IgD-negative memory B cell (primary cell): ENCODE measurements around the gene IL36G. TPM values are rescaled to one million over a fixed set of nuclear protein-coding genes. Genes with fewer than 3 reads are reported as not detected.
A peak's percentile ranks its signal among the peaks of the same experiment; 100 is the strongest.

Source experiments
- H3K27ac Mint-ChIP-seq, 3 donors: one replicate each; pipeline ENCODE4 v1.8.0; 2020 to 2022; ENCODE audit warnings: mild to moderate bottlenecking in 3 of 3, mixed read lengths in 3 of 3, moderate library complexity in 1 of 3
- H3K27me3 Mint-ChIP-seq: one replicate; pipeline ENCODE4 v1.8.0; 2021; ENCODE audit warnings: mixed read lengths
- H3K36me3 Mint-ChIP-seq: one replicate; pipeline ENCODE4 v1.8.0; 2020; ENCODE audit warnings: mild to moderate bottlenecking, mixed read lengths
- H3K4me1 Mint-ChIP-seq, 3 donors: one replicate each; pipeline ENCODE4 v1.8.0; 2020 to 2022; ENCODE audit warnings: mixed read lengths in 3 of 3, mild to moderate bottlenecking in 1 of 3
- H3K4me3 Mint-ChIP-seq, 4 donors: one replicate each; pipeline ENCODE4 v1.8.0; 2020 to 2022; ENCODE audit warnings: mild to moderate bottlenecking in 4 of 4, mixed read lengths in 4 of 4, moderate library complexity in 3 of 4
- H3K9me3 Mint-ChIP-seq, 3 donors: one replicate each; pipeline ENCODE4 v1.8.0; 2020 to 2021; ENCODE audit warnings: mixed read lengths in 3 of 3, mild to moderate bottlenecking in 1 of 3
- polyA plus RNA-seq: library from polyadenylated mRNA; unstranded; fragments of 300-500 nt; fragmentation: Illumina TruSeq; gene quantifications from one replicate; pipeline ENCODE4 v1.2.3, GENCODE V29; 2021

The IL36G gene
- polyA plus RNA-seq, 1 donor from 2014 or later = not detected

DNA sequence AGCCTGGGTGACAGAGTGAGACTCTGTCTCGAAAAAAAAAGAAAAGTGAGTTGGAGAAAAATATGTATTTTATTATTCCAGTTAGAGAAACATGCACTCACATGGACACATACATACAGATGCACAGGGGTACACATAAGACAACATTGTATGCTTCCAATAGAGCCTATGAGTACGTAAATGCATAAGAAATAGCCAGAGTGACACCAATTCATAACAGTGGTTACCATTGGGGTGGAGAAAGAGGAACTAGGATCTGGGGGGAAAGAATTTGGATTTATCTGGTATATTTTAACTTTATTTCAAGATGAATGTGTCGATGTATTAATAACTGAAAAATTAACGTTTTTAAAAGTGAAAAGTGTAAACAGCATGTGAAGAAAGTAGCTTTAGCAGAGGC lies 43.5 kb downstream of the IL36G start:
- Mint-ChIP-seq H3K27me3 (peaks cover 39% of the 10 kb centered on the region), H3K4me3 (no peak overlapping the region), H3K9me3 (peaks cover 0 to 14% (median 10%) of the 10 kb centered on the region in 3 donors), H3K27ac (peak overlapping the region in 1 of 3 donors; percentile 2), H3K36me3 (no peaks in the 10 kb centered on the region), H3K4me1 (peaks cover 0 to 7% (median 4%) of the 10 kb centered on the region in 3 donors)

DNA sequence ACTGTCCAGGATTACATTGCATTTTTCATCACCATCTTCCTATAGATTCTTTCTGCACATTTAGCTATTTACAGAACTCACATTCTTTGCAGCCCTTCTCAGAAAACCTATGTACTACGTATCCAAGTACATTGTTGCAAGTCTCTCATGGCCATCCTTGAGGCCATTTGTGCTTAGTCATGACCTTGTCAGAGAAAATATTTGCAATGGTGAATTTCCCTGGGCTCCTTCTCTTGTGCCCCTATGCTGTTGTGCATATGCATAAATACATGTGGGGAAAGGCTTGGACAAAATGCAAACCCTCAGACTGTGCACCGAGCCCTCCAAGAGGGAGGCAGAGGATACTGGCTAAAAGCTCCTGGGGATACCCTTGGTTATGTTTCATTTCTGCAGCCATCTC lies 47.0 kb downstream of the IL36G start:
- peaks cover 0 to 7% (median 4%) of the 10 kb centered on the region in 3 donors for H3K4me1 Mint-ChIP-seq
- H3K36me3 Mint-ChIP-seq = no peaks in the 10 kb centered on the region
- no peak overlapping the region for H3K4me3 Mint-ChIP-seq
- no peak overlapping the region for H3K27ac Mint-ChIP-seq
- H3K9me3 Mint-ChIP-seq = peaks cover 0 to 2% (median 0%) of the 10 kb centered on the region in 3 donors
- peaks cover 34% of the 10 kb centered on the region for H3K27me3 Mint-ChIP-seq

GRCh38 chr2:113025737-113026136 lies 47.9 kb downstream of the IL36G start:
- Mint-ChIP-seq H3K27me3 (peaks cover 38% of the 10 kb centered on the region), H3K27ac (no peak overlapping the region), H3K4me3 (no peak overlapping the region), H3K36me3 (no peaks in the 10 kb centered on the region), H3K9me3 (peaks cover 0 to 2% (median 0%) of the 10 kb centered on the region in 3 donors), H3K4me1 (peaks cover 0 to 7% (median 4%) of the 10 kb centered on the region in 3 donors)

DNA sequence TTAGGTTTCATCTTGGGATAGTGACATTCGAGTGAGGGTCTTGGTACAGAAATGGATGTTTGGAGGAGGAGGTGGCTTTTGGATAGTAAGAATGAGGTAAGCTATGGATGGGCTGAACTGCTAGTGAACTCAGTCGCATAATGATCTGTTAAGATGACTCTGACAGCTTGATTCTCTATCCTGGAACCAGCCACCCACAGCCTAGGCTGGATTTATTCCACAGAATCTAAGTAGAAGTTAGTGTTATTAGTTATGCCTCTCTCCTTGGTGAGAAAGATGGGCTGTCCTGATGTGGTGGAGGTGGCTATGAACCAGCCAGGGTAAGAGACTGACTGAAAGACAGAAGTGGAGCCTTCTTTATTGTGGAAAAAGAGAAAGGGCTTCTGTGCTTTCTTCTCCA lies 49.9 kb downstream of the IL36G start:
- H3K36me3 Mint-ChIP-seq = no peaks in the 10 kb centered on the region
- no peak overlapping the region for H3K4me3 Mint-ChIP-seq
- H3K4me1 Mint-ChIP-seq = peaks cover 0 to 7% (median 4%) of the 10 kb centered on the region in 3 donors
- peaks cover 38% of the 10 kb centered on the region for H3K27me3 Mint-ChIP-seq
- H3K27ac Mint-ChIP-seq = no peak overlapping the region
- H3K9me3 Mint-ChIP-seq = peaks cover 0 to 2% (median 0%) of the 10 kb centered on the region in 3 donors

DNA sequence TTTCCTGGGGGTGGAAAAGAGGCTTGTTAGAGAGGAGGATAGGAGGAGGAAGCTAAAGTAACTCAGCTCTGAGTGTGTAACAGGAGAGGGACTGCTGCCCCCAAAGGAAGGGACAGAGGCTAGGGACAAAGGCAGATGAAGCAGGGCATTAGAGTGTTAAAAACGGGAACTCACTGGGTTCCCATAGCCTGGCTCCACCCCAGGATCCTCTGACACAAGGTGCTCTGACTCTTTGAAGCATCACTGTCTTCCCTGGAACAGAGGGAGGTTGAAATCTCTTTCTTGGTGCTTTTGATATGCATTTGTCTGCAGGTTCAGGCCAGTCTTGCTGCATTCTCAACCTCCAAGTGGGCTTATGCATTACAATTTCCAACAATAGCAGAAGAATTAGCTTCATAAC lies 50.3 kb downstream of the IL36G start:
- Mint-ChIP-seq H3K27ac (no peak overlapping the region), H3K27me3 (peaks cover 38% of the 10 kb centered on the region), H3K4me3 (no peak overlapping the region), H3K4me1 (peaks cover 0 to 7% (median 4%) of the 10 kb centered on the region in 3 donors), H3K36me3 (no peaks in the 10 kb centered on the region), H3K9me3 (peaks cover 0 to 2% (median 0%) of the 10 kb centered on the region in 3 donors)

DNA sequence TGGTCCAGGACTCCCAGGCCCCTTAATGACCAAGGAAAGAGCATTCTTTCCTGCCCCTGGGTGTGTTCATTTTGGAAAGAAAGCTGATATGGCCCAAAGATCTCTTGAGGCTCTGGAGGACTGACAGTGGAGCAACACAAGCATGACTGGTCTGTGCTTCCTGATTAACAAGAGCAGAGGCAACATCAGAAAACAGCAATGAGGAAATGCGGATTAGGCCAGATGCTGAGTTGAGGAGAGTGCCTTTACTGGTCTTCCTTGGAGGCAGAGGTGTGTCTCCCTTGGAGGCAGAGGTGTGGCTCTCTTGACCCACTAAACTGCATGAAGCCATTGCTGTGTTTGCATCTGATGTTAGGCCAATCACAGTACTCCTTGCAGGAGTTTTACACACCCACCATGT lies 54.9 kb downstream of the IL36G start:
- H3K4me3 Mint-ChIP-seq = no peak overlapping the region
- peaks cover 0 to 2% (median 0%) of the 10 kb centered on the region in 3 donors for H3K9me3 Mint-ChIP-seq
- H3K27me3 Mint-ChIP-seq = peaks cover 25% of the 10 kb centered on the region
- no peaks in the 10 kb centered on the region for H3K4me1 Mint-ChIP-seq
- H3K36me3 Mint-ChIP-seq = no peaks in the 10 kb centered on the region
- H3K27ac Mint-ChIP-seq = no peak overlapping the region

DNA sequence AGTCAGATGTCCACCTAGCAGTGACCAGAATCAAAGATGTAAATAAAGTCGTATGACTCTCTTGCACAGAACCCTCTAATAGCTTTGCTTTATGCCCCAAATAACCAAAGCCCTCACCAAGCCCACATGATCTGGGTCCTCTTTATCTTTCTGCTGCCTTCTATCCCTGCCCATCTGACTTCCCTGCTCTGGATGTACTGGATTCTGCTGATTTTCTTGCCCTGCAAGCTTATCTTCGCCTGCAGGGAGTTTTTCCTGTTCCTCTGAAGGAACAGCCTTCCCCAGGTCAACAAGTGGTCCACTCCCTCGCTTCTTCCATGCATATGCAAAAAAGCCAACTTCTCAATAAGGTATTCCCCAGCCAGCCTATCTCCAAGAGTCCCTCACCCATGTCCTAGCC lies 56.2 kb downstream of the IL36G start:
- Mint-ChIP-seq H3K27me3 (peaks cover 25% of the 10 kb centered on the region), H3K9me3 (no peaks in the 10 kb centered on the region), H3K36me3 (no peaks in the 10 kb centered on the region), H3K4me1 (no peaks in the 10 kb centered on the region), H3K4me3 (no peak overlapping the region), H3K27ac (no peak overlapping the region)

Other genes with a start within 250 kb of the IL36G start
- not detected for gene CKAP2L, start 213.4 kb upstream of the IL36G start, polyA plus RNA-seq
- gene IL1A, start 193.5 kb upstream of the IL36G start, polyA plus RNA-seq = not detected
- gene IL1B, start 141.2 kb upstream of the IL36G start, polyA plus RNA-seq = not detected
- gene IL37, start 66.8 kb upstream of the IL36G start, polyA plus RNA-seq = not detected
- not detected for gene IL36A, start 27.5 kb downstream of the IL36G start, polyA plus RNA-seq
- gene IL36B, start 74.9 kb downstream of the IL36G start, polyA plus RNA-seq = not detected
- not detected for gene IL36RN, start 81.2 kb downstream of the IL36G start, polyA plus RNA-seq
- not detected for gene IL1F10, start 90.0 kb downstream of the IL36G start, polyA plus RNA-seq
- not detected for gene IL1RN, start 149.6 kb downstream of the IL36G start, polyA plus RNA-seq
- gene PSD4, start 196.0 kb downstream of the IL36G start, polyA plus RNA-seq = 36.4 TPM